Measurements from ENCODE around the gene INPP5A.

The INPP5A gene

DNA sequence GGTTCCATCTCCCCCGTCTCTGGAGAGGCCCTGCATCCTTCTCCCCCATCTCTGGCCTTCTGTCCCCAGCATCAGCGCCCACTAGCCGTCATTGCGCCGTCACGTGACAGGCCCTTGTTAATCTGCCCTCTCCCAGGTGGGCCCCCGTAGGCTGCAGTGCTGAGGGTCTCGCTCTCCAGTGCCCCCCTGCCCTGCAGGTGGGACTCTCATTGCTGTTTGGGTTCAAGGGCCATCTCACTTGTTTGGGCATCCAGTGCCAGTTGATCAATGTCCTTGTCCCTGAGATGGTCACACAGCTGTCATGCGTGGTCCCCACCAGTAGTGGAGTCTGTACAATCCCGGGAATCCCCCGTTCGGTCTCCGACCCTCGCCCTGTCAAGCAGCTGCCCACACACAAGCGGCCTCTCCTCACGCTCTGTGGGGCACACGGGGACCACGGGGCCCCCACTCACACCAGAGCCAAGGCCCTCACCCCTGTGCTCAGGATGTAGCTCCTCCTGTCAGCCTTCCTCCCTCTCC is 114.0 kb downstream of the INPP5A start:
- no peak for DNase-seq (ENCODE audit: low read depth)
- TF ChIP-seq, protein P1, sequence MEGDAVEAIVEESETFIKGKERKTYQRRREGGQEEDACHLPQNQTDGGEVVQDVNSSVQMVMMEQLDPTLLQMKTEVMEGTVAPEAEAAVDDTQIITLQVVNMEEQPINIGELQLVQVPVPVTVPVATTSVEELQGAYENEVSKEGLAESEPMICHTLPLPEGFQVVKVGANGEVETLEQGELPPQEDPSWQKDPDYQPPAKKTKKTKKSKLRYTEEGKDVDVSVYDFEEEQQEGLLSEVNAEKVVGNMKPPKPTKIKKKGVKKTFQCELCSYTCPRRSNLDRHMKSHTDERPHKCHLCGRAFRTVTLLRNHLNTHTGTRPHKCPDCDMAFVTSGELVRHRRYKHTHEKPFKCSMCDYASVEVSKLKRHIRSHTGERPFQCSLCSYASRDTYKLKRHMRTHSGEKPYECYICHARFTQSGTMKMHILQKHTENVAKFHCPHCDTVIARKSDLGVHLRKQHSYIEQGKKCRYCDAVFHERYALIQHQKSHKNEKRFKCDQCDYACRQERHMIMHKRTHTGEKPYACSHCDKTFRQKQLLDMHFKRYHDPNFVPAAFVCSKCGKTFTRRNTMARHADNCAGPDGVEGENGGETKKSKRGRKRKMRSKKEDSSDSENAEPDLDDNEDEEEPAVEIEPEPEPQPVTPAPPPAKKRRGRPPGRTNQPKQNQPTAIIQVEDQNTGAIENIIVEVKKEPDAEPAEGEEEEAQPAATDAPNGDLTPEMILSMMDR (IDR thresholded peaks at IDR 0.05; ENCODE audit: low read length, missing control alignments), result no peak
- H3K4me3 ChIP-seq (replicated peaks; ENCODE audit: low read depth, low read length), result no peak overlapping the region

DNA sequence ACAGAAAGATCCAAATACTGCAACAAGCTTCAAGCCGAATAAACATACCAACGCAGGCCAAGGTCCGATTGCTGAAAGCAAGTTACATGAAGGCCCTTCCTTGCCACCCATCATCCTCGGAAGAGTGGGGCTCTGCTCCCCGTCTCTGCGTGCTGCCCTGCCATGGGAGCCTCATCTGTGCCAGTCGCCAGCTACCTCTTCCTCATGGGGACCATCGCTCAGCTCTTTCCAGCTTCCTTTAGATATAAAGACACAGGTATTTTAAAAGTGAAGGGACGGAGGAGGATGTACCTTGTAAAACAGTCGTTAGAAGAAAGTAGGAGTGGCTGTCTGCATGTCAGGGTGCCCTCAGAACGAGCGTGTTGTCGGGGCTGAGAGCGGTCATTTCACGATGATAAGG is 114.9 kb downstream of the INPP5A start:
- TF ChIP-seq, protein P1 (IDR thresholded peaks at IDR 0.05; ENCODE audit: low read length, missing control alignments), result no peak
- no peak overlapping the region for H3K4me3 ChIP-seq (replicated peaks; ENCODE audit: low read depth, low read length)
- DNase-seq (ENCODE audit: low read depth), result no peak

DNA sequence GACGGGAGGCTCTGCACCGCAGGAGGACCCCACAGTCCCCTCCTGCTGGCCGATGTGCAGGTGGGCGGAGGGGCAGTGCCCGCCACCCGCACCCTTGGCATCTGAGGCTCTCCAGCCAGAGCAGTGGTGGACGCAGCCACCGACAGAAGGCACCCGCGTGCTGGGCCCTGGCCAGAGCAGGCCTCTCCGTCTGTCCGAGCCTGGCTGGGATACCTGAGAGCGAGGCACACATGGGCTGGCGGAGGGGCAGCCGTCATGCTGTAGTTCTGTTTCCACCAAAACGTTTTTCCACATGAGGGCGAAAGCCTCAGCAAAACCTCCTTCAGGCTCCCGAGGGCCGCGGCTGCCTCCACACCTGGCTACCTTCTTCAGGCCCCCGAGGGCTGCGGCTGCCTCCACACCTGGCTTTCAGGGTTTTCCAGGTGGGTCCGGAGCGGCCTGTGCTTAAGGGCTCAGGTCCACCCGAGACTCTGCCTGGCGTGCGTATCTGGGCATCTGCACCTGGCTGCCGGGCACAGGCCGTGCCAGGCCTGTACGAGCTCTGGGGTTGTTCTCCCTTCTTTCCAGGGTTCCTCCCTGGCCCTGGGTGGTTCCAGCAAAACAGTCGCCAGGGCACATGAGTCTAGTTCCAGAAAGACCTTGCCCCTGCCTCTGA is 115.5 kb downstream of the INPP5A start:
- no peak for DNase-seq (ENCODE audit: low read depth)
- no peak overlapping the region for H3K4me3 ChIP-seq (replicated peaks; ENCODE audit: low read depth, low read length)
- TF ChIP-seq, protein P1 (IDR thresholded peaks at IDR 0.05; ENCODE audit: low read length, missing control alignments), result no peak

DNA sequence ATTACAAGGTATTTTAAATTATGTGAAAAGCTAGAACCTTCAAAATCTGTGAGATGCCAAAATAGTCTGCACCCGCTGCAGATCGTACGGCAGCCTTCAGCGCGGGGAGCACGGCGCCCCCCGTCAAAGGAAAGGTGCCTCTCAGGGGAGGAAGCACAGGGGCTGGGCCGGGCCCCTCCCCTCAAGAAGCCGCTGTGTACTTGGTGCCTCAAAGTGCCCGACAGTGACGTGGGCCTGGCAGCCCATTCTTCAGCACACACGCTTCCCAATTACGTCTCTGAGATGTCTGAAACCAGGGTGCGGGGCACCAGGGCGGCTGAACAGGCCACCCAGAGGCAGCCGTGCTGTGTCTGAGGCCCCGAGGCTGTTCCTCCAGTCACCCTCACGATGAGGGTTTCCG is 116.1 kb downstream of the INPP5A start:
- DNase-seq (ENCODE audit: low read depth), result no peak
- TF ChIP-seq, protein P1 (IDR thresholded peaks at IDR 0.05; ENCODE audit: low read length, missing control alignments), result no peak
- H3K4me3 ChIP-seq (replicated peaks; ENCODE audit: low read depth, low read length), result no peak overlapping the region

DNA sequence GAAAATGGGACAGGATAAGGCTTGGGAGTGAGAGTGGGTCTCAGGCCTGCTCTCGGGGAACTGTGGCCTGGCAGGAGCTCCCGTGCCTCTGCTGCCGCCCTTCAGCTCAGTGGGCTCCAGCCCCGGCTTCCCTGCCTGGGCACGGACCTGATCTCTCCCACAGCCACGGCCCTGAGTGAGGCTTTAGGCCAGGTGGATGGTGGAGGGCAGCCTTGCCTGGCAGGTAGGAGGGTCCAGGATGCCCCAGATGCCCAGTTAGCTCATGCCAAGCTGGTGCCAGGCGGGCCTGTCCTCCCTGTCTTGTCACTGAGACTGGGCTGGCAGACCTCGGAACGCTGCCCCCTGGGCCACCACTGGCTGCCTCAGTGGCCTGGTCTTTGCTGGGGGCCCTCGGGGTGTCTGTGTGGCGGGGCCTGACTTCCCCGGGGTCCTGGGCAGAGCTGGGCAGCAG is 116.6 kb downstream of the INPP5A start:
- H3K4me3 ChIP-seq (replicated peaks; ENCODE audit: low read depth, low read length), result no peak overlapping the region
- DNase-seq (ENCODE audit: low read depth), result no peak
- TF ChIP-seq, protein P1 (IDR thresholded peaks at IDR 0.05; ENCODE audit: low read length, missing control alignments), result no peak

DNA sequence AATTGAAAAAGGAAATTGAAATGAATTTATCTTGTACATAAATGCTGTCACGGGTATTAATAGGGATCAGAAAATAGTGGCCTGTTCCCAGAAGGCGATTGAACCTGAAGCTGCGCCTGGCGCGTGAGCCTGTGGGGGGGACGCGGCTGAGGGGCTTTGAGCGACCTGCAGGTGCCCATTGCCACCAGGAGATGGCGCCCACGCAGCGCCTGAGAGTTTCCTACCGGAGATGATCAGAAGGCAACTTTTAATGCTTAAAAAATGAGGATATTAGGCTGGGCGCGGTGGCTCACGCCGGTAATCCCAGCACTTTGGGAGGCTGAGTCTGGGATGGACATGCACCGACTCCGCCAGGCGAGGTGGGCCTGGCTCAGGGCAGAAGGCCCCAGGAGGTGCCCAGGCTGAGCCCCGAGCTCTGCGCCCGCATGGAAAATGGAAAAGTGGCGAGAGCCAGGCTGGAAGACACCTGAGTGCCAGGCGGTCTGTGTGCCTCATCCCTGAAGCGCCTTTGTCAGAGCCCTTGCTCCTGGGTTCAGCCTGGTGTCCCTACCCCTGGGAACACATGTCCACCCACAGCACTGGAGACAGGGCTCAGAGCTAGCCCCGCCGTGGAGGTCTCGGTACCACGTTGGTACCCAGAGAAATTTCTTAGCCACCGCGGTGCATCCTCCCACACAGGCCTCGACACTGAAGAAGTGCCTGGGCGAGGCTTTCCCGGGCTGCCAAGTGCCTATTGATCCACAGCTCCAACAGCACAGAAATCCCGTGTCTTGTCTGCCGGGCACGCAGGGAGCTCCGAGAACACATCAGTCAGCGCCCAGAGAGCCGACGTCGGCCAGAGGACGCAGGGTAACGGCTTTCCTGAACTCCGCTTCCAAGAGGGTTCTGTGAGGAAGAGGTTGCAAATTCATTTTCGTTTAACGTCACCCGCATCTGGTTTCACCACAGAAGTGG is 117.4 kb downstream of the INPP5A start:
- TF ChIP-seq, protein P1 (IDR thresholded peaks at IDR 0.05; ENCODE audit: low read length, missing control alignments), result peak; percentile 93
- DNase-seq (ENCODE audit: low read depth), result peak; percentile 72
- H3K4me3 ChIP-seq (replicated peaks; ENCODE audit: low read depth, low read length), result no peak overlapping the region
